Kidney epithelial cell (primary cell): ENCODE results near the gene C2orf68. TPM values are rescaled to one million over a fixed set of nuclear protein-coding genes. Genes with fewer than 3 reads are reported as not detected.
"Not testable (repeated sequence)": the region's sequence is repeated elsewhere in the genome, so short reads cannot be mapped to it uniquely, and the experiment has no call there.

Source experiments
- DNase-seq: peaks from one replicate; pipeline ENCODE4 v3.0.0-alpha.2; 2010; ENCODE audit warnings: low read depth
- H3K27me3 ChIP-seq: 2 replicates; pipeline ENCODE4 v1.6.0; 2011; ENCODE audit warnings: low read length; ENCODE audit not compliant: control insufficient read depth, insufficient read depth
- H3K36me3 ChIP-seq: 2 replicates; pipeline ENCODE4 v1.5.1; 2011; ENCODE audit warnings: low read length; ENCODE audit not compliant: control insufficient read depth, insufficient read depth
- H3K4me3 ChIP-seq: 2 replicates; pipeline ENCODE4 v1.5.1; 2011; ENCODE audit warnings: low read depth, mild to moderate bottlenecking, control low read depth, low read length
- CTCF ChIP-seq: IDR thresholded peaks from 2 replicates; pipeline ENCODE4 v1.5.1; 2011; ENCODE audit warnings: mild to moderate bottlenecking, moderate library complexity, low read length, control low read depth, inconsistent platforms; ENCODE audit not compliant: insufficient read depth, poor library complexity, severe bottlenecking
- total RNA-seq: library from RNA; depleted of rRNA; stranded (reverse); fragments of >200 nt; gene quantifications from 2 replicates; pipeline ENCODE4 v1.2.3, GENCODE V29; 2015

The C2orf68 gene
- total RNA-seq, 1 donor from 2014 or later: 12.8 TPM

- no peak for DNase-seq
- peaks cover 4% of the 10 kb centered on the region for H3K36me3 ChIP-seq
- TF ChIP-seq CTCF: no peak
Measured at GRCh38 chr2:85607268-85608215, 4.3 kb downstream of the C2orf68 start.

DNA sequence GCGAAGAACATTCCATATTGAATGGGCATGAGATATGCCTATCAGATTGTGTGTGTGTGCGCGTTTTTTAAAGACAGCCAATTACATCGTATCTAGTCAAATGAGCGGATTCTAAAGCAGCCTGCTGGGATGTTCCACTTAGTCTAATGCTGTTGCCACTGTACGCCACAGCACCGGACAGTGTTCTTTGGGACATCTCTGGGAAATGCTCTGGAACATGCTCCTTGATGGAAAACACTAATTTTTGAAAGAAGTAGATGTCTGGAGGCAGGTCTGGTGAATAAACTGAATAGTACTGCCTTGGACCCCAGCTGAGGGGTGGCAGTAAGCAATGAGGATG is 5.8 kb downstream of the C2orf68 start:
- TF ChIP-seq CTCF: no peak
- no peak for DNase-seq
- Histone ChIP-seq H3K27me3 (no peaks in the 10 kb centered on the region), H3K4me3 (no peak overlapping the region), H3K36me3 (peaks cover 4% of the 10 kb centered on the region)

More at GRCh38 chr2:85607268-85608215, 4.3 kb downstream of the C2orf68 start:
- H3K4me3 ChIP-seq: no peak overlapping the region
- H3K27me3 ChIP-seq: no peaks in the 10 kb centered on the region

- H3K4me3 ChIP-seq: no peak overlapping the region
- DNase-seq: no peak
- H3K27me3 ChIP-seq: no peaks in the 10 kb centered on the region
- no peak for TF ChIP-seq CTCF
- H3K36me3 ChIP-seq: peaks cover 4% of the 10 kb centered on the region
Measured at GRCh38 chr2:85605406-85606115, 6.3 kb downstream of the C2orf68 start.

- no peak for DNase-seq
- peaks cover 4% of the 10 kb centered on the region for H3K36me3 ChIP-seq
- H3K27me3 ChIP-seq: no peaks in the 10 kb centered on the region
- TF ChIP-seq CTCF: no peak
- H3K4me3 ChIP-seq: no peak overlapping the region
Measured at GRCh38 chr2:85604568-85605339, 7.1 kb downstream of the C2orf68 start.

- H3K36me3 ChIP-seq, H3K27me3 ChIP-seq, DNase-seq, H3K4me3 ChIP-seq: not testable (repeated sequence)
Measured at GRCh38 chr2:85604133-85604444, 7.8 kb downstream of the C2orf68 start.
